Heart left ventricle (tissue), 16 donors: ENCODE results near the gene ANAPC13. TPM values are rescaled to one million over a fixed set of nuclear protein-coding genes. Genes with fewer than 3 reads are reported as not detected.

Experiments used
- ATAC-seq, 4 donors: fragments of 200-7000 bp; cut with Tn5 transposase; one replicate each; pipeline ENCODE4 v1.9.1; 2020 to 2022; ENCODE audit warnings: moderate library complexity in 4 of 4, mild to moderate bottlenecking in 3 of 4, moderate number of reproducible peaks in 1 of 4
- DNase-seq, 5 donors: peaks; one replicate each; pipeline ENCODE4 v3.0.0-alpha.2; 2020
- H3K27ac ChIP-seq, 12 donors: fragments of 200-600 bp; sonication (generic) in 4 of 12; one replicate each; pipeline versions ENCODE4 v1.5.0 to v1.8.0; 2016 to 2022; ENCODE audit warnings: mild to moderate bottlenecking in 2 of 12
- H3K27me3 ChIP-seq, 9 donors: fragments of 200-600 bp; sonication (generic) in 2 of 9; one replicate each; pipeline versions ENCODE4 v1.5.1 to v1.8.0; 2016 to 2022; ENCODE audit warnings: mild to moderate bottlenecking in 3 of 9
- H3K36me3 ChIP-seq, 9 donors: fragments of 200-600 bp; sonication (generic) in 2 of 9; one replicate each; pipeline versions ENCODE4 v1.5.0 to v1.8.0; 2018 to 2022; ENCODE audit warnings: mild to moderate bottlenecking in 2 of 9
- H3K4me1 ChIP-seq, 12 donors: fragments of 200-600 bp; sonication (generic) in 4 of 12; one replicate each; pipeline versions ENCODE4 v1.5.0 to v1.8.0; 2016 to 2022; ENCODE audit warnings: mild to moderate bottlenecking in 3 of 12
- H3K4me3 ChIP-seq, 12 donors: fragments of 200-600 bp; sonication (generic) in 4 of 12; one replicate each; pipeline versions ENCODE4 v1.5.0 to v1.8.0; 2017 to 2022; ENCODE audit warnings: mild to moderate bottlenecking in 9 of 12, moderate library complexity in 4 of 12
- H3K9me3 ChIP-seq, 12 donors: fragments of 200-600 bp; sonication (generic) in 4 of 12; one replicate each; pipeline versions ENCODE4 v1.5.0 to v1.8.0; 2016 to 2022; ENCODE audit warnings: mild to moderate bottlenecking in 1 of 12
- CTCF ChIP-seq, 12 donors: fragments of 200-600 bp; sonication (generic) in 4 of 12; IDR thresholded peaks; one replicate each; pipeline versions ENCODE4 v1.5.0 to v1.8.0; 2018 to 2022; ENCODE audit warnings: antibody characterized with exemption in 12 of 12, mild to moderate bottlenecking in 5 of 12
- POLR2A ChIP-seq, 2 donors: fragments of 450-650 bp; IDR thresholded peaks; one replicate each; pipeline ENCODE4 v1.6.1; 2017; ENCODE audit warnings: antibody characterized with exemption in 2 of 2, mild to moderate bottlenecking in 2 of 2, moderate library complexity in 2 of 2
- WGBS, 4 donors: extraction: QIAGEN DNeasy Blood & Tissue Kit in 2 of 4; methylation state at CpG; one replicate each; pipeline versions ENCODE4 v1.1.5 to v1.1.7; 2013 to 2018; 5-methylcytosine and 5-hydroxymethylcytosine counted together
- intact Hi-C, 10 donors: fragments of 100-400 bp; cut with DNase I; formaldehyde crosslinking; loops; one replicate each; pipeline versions ENCODE4 v1.11.1 to v1.14.2; 2022
- polyA plus RNA-seq, 2 donors: library from polyadenylated mRNA; stranded (reverse); fragments of 200-250 nt; gene quantifications; one replicate each; pipeline ENCODE4 v1.2.3, GENCODE V29; 2013
- total RNA-seq, 9 donors: library from RNA; depleted of rRNA in 2 of 9; stranded (reverse); fragments of >200 nt in 2 of 9; fragmentation: NEBNext Ultra II Directional in 3 of 9; extraction: Animal tissue kit (Norgen Biotek cat#: 25700) in 3 of 9; gene quantifications; one replicate each; pipeline versions ENCODE4 v1.1.0 to v1.2.4, GENCODE V29; 2016 to 2023
- donor health status: ischemic (EF 13 %, LVEDD 7.1; RV severe dilation, severe dysfunction).
- donor health status: healthy with polysubstance abuse.
- donor health status: DM: no; HTN: yes; CAD: no.
- donor health status: DM: no; HTN: no; CAD: no.
- donor health status: ischemic (EF 25% LVEDD 6.9; RV normal size, moderate dysfunction).
- donor health status: ischemic (EF 25% LVEDD 5.7; RV mildly dilated, moderate dysfunction).
- donor health status: healthy.
- donor health status: DM: yes; HTN: yes; CAD: no.
- donor health status: ischemic (EF 35%, LVEDD 5.7; RV mildly dilated, moderate dysfunction).
- donor health status: nonischemic (EF 11% LVEDD 7.7; RV severe dilation, severe dysfunction).
- donor health status: DM: yes; HTN: yes; CAD: no.
- donor health status: PGD.
- donor health status: ischemic (EF 29% LVEDD 5.4; RV normal size, mild dysfunction).
- donor health status: nonischemic (EF 23%, LVEDD 6.1; RV moderate dilation, normal function).

The ANAPC13 gene
- total and polyA plus RNA-seq, 11 donors, result 49.0 to 109 (median 81.3) TPM

- Histone ChIP-seq H3K4me3 (no peak overlapping the region), H3K27ac (no peak overlapping the region), H3K9me3 (no peaks in the 10 kb centered on the region), H3K4me1 (no peaks in the 10 kb centered on the region), H3K27me3 (no peaks in the 10 kb centered on the region), H3K36me3 (no peaks in the 10 kb centered on the region)
- no peak for ATAC-seq
- intact Hi-C loops, result no loop called here
- 86 to 89% (median 87%) methylated on average over 3 of the region's 3 CpGs for WGBS, 4 donors
- no peak for TF ChIP-seq POLR2A (IDR thresholded peaks at IDR 0.05)
- no peak for TF ChIP-seq CTCF (IDR thresholded peaks at IDR 0.05)
- DNase-seq, result no peak
These were observed 48.5 kb downstream of the ANAPC13 start for GRCh38 chr3:134437211-134437752.

DNA sequence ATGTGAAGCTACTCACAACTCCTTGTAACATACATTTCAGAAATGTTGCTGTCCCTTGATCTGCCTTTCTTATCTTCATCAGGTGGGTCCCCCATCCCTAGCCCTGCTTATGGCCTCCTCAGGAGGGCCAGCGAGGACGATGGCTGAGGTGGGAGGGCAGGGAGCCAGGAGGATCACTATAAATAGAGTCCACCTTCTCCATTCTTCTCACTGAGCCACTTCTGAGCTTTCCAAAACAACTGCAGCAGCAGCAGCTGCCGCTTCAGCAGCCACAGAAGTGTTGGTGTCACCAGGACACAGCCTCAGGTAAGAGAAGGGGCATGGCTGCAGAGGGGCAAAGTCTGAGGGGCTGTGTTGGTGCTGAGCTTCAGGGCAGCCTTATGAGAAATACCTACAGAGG, 53.5 kb downstream of the ANAPC13 start:
- H3K36me3 ChIP-seq, result no peaks in the 10 kb centered on the region
- WGBS, 4 donors, result 41 to 57% (median 50%) methylated on average over 3 of the region's 3 CpGs
- no peaks in the 10 kb centered on the region for H3K27me3 ChIP-seq
- intact Hi-C loops, result loop anchor here in 1 of 10 donors (5.0 kb wide), 1 partner anchor 35 kb away; no protein-coding TSS in a partner anchor
- no peaks in the 10 kb centered on the region for H3K9me3 ChIP-seq
- H3K4me3 ChIP-seq, result no peak overlapping the region
- no peaks in the 10 kb centered on the region for H3K4me1 ChIP-seq
- no peak overlapping the region for H3K27ac ChIP-seq
- peak in 1 of 4 donors; percentile 31 for ATAC-seq
- no peak for DNase-seq
- no peak for TF ChIP-seq POLR2A (IDR thresholded peaks at IDR 0.05)
- TF ChIP-seq CTCF (IDR thresholded peaks at IDR 0.05), result no peak

GRCh38 chr3:134430950-134431445, 54.8 kb downstream of the ANAPC13 start:
- Histone ChIP-seq H3K9me3 (no peaks in the 10 kb centered on the region), H3K4me3 (no peak overlapping the region), H3K27ac (no peak overlapping the region), H3K36me3 (no peaks in the 10 kb centered on the region), H3K27me3 (no peaks in the 10 kb centered on the region), H3K4me1 (no peaks in the 10 kb centered on the region)
- intact Hi-C loops, result loop anchor here in 1 of 10 donors (5.0 kb wide), 1 partner anchor 34 kb away; no protein-coding TSS in a partner anchor
- ATAC-seq, result no peak
- WGBS, 4 donors, result 80 to 88% (median 83%) methylated on average over 4 of the region's 4 CpGs
- no peak for DNase-seq
- TF ChIP-seq CTCF (IDR thresholded peaks at IDR 0.05) (no peak), POLR2A (IDR thresholded peaks at IDR 0.05) (no peak)

DNA sequence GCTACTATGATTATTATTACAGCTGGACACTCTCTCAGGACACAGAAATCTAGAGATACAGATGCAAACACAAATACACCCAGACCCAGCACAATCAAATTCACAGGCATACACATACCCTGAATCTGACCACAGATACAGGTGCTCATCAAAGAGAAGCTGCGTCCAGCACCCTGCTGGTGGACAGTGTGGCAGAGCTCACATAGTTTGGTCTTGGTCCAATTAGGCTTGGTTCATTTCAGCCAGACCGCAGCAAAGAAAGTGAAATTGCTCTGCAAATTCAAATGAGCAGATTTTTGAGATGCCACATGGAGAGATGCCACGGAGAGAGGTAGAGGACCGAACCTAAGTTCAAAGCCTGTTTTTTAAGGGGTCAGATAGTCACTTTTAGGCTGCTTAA, 55.6 kb downstream of the ANAPC13 start:
- H3K9me3 ChIP-seq, result no peaks in the 10 kb centered on the region
- ATAC-seq (no peak), DNase-seq (no peak)
- WGBS, 4 donors, result 83 to 100% (median 93%) methylated on average over 4 of the region's 4 CpGs
- intact Hi-C loops, result loop anchor here in 1 of 10 donors (5.0 kb wide), 1 partner anchor 33 kb away; no protein-coding TSS in a partner anchor
- H3K27me3 ChIP-seq, result no peaks in the 10 kb centered on the region
- TF ChIP-seq CTCF (IDR thresholded peaks at IDR 0.05), result no peak
- TF ChIP-seq POLR2A (IDR thresholded peaks at IDR 0.05), result no peak
- no peak overlapping the region for H3K4me3 ChIP-seq
- H3K27ac ChIP-seq, result no peak overlapping the region
- no peaks in the 10 kb centered on the region for H3K36me3 ChIP-seq
- no peaks in the 10 kb centered on the region for H3K4me1 ChIP-seq
